Subcutaneous adipose tissue (tissue), 4 donors: Measurements from ENCODE around the gene ENTREP1. TPM values are rescaled to one million over a fixed set of nuclear protein-coding genes. Genes with fewer than 3 reads are reported as not detected.

ENCODE experiments used
- total RNA-seq, 4 donors: library from RNA; depleted of rRNA; stranded (reverse); fragments of >200 nt; gene quantifications; one replicate each; pipeline ENCODE4 v1.1.0, GENCODE V29; 2016
- TF ChIP-seq, protein P1 (sequence below): fragments of 450-650 bp; IDR thresholded peaks from one replicate; pipeline ENCODE4 v1.5.1; 2016; ENCODE audit warnings: low read depth, mild to moderate bottlenecking, control low read depth, antibody characterized with exemption, moderate library complexity

ENTREP1 gene
- total RNA-seq, 4 donors from 2014 or later: 3.3 to 12.6 (median 6.0) TPM

DNA sequence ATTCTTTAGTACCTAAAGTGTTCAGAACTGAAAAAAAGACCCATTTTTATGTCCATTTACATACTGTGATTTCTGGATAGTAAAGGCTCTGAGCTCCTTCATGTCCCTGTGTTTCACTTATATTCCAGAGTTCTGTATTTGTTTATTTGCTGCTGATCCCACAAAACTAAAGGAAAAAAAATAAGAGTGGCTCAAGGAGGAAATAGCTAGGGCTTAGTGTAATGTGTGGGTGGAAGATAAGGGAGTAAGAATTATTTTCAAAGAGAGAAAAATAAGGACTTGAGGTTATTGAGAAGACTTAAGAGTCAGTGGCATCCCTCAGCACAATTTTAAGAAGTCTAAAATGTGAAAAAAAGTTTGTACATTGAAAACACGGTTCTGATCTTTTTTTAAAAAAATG is 46.0 kb downstream of the ENTREP1 start:
- TF ChIP-seq, protein P1, sequence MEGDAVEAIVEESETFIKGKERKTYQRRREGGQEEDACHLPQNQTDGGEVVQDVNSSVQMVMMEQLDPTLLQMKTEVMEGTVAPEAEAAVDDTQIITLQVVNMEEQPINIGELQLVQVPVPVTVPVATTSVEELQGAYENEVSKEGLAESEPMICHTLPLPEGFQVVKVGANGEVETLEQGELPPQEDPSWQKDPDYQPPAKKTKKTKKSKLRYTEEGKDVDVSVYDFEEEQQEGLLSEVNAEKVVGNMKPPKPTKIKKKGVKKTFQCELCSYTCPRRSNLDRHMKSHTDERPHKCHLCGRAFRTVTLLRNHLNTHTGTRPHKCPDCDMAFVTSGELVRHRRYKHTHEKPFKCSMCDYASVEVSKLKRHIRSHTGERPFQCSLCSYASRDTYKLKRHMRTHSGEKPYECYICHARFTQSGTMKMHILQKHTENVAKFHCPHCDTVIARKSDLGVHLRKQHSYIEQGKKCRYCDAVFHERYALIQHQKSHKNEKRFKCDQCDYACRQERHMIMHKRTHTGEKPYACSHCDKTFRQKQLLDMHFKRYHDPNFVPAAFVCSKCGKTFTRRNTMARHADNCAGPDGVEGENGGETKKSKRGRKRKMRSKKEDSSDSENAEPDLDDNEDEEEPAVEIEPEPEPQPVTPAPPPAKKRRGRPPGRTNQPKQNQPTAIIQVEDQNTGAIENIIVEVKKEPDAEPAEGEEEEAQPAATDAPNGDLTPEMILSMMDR: no peak

DNA sequence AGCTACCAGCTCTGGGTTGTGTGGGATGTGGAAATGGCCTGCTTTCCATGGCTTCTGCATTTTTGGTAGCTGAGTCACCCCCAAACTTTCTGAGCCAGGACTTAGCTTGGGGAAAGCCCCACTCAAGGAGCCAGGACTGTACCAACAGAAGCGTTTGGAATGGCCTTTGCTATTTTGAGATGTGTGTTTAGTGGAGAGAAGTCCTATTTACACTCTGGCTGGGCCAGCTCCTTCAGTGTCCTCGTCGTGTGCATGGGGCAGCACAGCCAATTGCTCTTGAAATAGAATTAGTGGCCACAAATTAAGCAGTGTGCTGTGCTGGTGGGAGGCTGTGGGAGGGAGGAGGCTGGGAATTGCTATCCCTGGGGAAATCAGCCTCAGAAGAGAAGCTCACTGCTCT is 51.6 kb downstream of the ENTREP1 start:
- TF ChIP-seq, protein P1: no peak

DNA sequence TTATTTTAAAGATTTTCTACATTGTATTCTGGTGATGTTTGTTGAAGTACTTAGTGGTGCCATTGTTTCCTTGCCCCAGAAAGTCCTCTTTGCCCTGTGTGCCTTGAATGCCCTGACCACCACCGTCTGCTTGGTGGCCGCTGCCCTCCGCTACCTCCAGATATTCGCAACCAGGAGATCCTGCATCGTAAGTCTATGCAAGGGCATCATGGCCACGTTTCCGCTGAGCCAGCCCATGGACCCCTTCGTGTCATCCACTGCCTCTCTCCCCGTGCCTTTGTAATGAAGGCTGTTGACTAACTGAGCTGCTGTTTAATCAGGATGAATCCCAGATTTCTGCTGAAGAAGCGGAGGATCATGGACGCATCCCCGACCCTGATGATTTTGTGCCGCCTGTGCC is 52.3 kb downstream of the ENTREP1 start:
- TF ChIP-seq, protein P1: no peak

DNA sequence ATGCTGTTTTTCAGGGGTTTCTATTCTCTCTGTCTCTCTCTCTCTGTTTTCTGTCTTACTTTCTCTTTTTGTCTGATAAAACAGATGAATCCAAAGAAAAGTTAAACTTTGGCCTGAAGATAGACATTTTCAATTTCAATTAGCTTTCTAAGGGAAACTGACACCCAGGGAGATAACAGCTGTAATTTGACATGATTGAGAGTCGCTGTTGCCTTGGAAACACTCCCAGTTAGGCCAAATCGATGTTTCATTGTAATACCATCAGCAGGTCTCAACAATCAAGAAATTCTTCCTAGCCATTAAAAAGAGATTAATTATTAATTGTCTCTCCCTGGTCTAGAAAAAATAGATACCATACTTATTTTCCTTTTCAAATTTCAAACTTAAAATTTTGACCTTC is 53.0 kb downstream of the ENTREP1 start:
- TF ChIP-seq, protein P1: no peak

DNA sequence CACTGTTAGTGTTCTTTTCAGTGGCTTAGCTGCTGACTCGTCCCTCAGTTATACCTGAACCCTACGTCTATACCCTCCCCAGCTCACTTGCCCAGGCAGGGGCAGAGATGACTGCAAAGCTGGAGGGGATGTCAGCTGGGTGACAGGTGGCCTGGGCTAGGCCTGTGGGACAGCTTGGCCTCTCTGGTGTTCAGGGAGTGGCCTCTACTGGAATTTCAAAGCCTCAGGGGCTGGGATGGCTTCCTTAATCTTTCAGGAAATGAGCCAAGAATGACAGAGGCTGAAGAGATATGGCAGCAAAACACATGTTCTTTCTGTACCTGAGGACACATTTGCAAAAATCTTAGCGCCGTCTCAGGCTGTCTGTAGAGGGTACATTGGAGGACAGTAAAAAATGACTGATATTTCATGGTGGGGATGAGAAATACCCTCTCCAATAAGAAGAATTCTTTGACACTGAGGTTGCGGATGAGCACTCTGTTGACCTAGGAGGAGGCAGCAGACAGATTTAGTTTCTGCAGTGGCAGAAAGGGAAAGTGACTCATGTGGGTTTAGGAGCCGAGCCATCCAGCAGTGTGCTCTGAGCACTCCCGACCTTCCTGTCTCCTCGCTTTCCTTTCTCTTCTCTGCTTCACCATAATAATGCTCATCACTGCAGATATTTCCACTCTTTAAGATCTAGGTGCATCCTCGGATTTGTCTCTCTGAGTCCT is 54.4 kb downstream of the ENTREP1 start:
- TF ChIP-seq, protein P1: no peak

DNA sequence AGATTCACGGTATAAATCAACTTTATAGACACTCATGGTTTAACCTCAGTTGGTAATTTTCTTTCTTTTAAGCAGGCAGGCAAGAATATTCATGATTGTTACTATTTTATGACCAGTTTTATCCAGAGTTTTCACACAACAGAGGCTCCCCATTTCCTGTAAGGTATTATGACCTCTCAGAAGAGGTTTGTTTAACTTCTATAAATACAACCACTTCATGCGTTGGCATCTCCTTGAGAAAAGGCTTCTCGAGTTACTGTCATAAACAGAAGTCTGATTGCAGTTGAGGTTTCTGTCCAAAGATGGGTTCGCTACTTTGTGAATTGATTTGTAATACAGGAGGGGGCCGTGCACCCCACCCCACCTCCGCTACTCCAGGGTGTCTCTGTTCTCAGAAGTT is 55.3 kb downstream of the ENTREP1 start:
- TF ChIP-seq, protein P1: no peak

DNA sequence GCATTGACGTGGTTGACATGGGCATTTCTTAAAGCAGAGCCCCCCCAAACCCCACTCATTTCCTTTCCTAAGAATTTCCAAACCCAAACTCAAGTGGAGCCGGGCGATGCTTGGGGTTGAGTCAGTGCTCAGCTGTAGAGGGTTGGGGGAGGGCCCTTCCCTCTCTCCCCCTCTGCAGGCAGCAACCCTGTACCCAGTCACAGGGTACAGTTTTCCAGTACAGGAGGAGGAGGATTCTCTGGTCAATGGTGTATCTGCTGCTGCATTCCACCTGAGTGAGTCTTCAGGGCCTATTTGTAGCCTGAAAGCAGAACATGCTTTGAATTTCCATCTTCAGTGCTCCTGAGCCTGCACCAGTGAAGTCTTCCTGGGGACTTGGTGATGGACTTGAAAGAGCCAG is 55.8 kb downstream of the ENTREP1 start:
- TF ChIP-seq, protein P1: no peak
